NOMO-1 treated with DMSO at 0.1 percent for 48 hours (cell line): ENCODE measurements around the gene KDM4C.
"Not testable (repeated sequence)": the region's sequence is repeated elsewhere in the genome, so short reads cannot be mapped to it uniquely, and the experiment has no call there.

Experiments
- DNase-seq: peaks from one replicate; lab custom pipeline; 2025; ENCODE audit not compliant: unreplicated experiment; lab: John Stamatoyannopoulos, UW

Gene KDM4C

GRCh38 chr9:6764011-6764410, 6.2 kb downstream of the KDM4C start:
- DNase-seq: no peak

- no peak for DNase-seq
These were observed 6.8 kb downstream of the KDM4C start for GRCh38 chr9:6764523-6764922.

DNA sequence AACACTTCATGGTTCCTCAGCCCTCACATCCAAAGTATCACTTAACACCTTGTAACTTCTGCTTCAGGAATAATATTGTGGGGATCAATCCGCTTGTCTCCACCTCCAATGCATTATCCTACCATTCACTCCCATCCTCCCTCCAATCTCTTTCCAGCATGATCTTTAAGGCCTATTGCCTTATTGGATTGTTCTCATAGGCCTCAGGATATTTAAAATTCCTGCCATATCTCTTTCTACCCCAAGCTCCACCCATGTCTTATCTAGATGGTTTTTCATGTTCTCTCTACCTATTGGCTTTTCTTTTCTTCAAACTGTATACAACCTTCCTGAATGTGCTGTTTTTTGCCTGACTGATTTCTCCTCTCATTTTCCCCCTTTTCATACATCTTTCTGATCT, 7.2 kb downstream of the KDM4C start:
- DNase-seq: no peak

GRCh38 chr9:6765396-6765795, 7.6 kb downstream of the KDM4C start:
- DNase-seq: no peak

GRCh38 chr9:6766606-6767005, 8.8 kb downstream of the KDM4C start:
- no peak for DNase-seq

GRCh38 chr9:6768587-6768986, 10.8 kb downstream of the KDM4C start:
- DNase-seq: not testable (repeated sequence)

DNA sequence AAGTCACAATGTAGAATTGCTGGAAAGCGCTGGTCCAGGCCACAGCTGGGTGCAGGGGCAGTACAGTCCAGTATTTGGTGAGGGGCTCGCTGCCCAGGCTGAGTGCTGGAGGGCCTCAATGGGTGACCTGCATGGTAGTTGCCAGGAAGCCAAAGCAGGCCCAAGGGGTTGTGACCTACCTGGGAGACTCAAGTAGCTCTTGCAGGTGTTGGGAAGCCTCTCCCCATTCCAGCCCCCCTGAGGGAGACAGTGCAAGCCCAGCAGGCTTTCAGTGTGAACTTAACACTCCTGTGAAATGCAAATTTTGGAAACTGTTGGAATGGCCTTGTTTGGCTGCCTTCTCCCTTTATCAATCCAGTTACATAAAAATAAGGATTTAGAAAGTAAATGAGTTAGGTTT, 13.9 kb downstream of the KDM4C start:
- DNase-seq: no peak

- no peak for DNase-seq
These were observed 19.6 kb downstream of the KDM4C start for GRCh38 chr9:6777213-6777902.

DNA sequence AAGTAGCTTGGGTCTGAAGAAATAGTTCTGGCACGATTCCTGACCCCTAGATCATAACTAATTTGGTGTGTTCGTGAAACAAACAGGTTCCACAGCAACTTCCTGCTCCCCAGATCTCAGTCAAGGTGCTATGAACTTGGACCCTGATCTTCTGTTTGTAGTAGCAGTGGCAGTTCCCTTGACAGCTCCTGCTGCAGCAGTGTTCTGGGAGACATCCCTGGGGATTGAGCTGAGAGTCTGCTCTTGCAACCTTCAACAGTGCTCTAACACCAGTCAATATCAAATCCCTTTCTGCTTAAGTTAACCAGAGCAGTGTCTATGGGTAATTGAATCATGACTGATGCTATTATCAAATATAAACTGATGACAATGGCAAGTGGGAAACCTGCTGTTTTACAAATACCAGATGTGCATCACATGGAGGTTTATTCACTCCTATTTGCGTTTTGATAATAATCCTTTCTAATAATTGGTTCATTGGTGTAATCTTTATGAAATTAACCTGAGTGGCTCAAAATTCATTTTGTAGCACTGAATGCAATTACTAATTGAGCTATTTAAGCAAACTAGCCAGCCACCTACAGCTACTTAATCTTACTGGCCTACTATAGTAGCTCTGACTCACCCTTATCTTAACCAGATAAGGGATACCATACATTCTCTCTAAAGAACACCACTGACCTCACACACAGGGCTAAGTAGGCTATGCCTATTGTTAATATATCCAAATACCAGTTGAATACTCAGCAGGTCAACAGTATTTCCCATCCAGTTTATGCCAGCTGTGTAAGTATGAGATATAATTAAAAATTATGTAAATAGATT, 21.9 kb downstream of the KDM4C start:
- DNase-seq: no peak

GRCh38 chr9:6780690-6781089, 22.9 kb downstream of the KDM4C start:
- DNase-seq: no peak

- DNase-seq: no peak
These were observed 23.7 kb downstream of the KDM4C start for GRCh38 chr9:6781476-6781875.

- no peak for DNase-seq
These were observed 24.6 kb downstream of the KDM4C start for GRCh38 chr9:6782345-6782744.

GRCh38 chr9:6782981-6783380, 25.2 kb downstream of the KDM4C start:
- no peak for DNase-seq

DNA sequence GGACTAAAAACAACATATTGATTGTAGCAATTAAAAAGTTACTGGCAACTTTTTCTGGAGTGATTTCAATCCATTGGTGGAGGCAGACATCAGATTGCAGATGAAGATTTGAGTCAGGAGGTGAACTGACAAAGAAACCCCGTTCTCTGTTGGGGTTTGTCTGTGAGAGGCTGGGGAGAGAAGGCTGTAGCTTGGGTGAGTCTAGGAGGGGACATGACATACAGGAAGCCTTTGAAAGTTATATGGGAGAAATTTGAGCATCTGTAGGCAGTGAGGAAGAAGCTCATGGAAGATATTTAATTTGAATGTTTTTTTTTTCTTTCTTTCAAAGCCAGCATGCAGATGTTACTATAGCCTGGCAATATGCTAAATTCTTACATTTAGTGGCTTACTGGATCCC, 26.0 kb downstream of the KDM4C start:
- no peak for DNase-seq

DNA sequence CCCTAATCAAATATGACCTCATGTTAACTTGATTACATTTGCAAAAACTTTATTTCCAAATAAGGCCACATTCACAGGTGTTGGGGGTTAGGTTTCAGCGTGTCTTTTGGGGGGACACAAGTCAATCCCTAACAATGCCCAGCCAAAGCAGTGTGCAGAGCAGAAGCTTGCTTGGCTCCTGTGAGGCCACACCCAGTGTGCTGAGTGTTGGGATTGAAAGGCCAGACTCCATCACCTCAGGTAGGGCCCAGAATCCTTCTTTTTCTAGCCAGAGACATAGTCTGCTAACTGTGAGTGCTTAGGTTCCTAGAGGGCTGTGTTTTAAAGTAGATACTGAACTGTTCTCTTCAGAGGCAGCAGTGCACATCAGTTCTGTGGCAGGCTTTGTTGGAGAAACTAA, 27.9 kb downstream of the KDM4C start:
- DNase-seq: no peak

GRCh38 chr9:6787793-6788161, 30.0 kb downstream of the KDM4C start:
- DNase-seq: no peak

DNA sequence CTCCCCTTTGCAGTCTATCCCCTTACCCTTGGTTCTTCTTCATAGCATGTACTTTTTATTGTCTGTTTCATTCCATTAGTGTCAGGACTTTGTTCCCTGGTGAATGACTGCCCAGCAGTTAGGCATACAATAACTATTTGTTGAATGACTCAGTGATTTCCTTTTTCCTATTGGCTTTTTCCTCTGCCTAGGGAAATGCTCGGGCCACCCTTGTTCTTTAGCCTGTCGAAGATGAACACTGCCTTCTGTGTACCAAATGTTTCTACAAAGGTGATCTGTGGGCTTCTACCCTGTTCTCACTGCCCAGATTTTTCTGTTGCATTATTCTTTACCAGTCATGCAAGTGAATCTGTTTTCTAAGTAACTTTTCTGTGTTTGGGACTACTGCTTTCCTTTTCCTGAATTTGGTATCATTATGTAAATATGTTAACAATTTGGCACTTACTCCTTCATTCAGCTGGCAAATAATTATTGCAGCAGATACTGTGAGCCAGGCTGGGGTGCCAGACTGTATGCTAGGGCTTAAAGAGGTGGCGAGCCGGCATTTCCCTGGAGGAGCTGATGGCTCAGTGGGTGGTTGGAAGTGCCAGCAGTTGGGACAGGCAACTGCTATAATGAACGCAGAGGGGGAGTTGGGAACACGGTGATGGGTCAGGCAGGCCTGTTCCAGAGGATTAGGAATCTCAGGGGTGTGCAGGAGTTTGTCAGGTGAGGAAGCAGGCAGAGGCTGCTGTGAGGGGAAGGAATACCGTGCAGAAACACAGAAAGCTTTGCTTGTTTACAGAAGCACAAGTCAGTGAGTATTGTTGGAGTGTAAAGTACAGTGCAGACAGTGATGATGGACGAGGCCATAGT, 30.6 kb downstream of the KDM4C start:
- DNase-seq: no peak

DNA sequence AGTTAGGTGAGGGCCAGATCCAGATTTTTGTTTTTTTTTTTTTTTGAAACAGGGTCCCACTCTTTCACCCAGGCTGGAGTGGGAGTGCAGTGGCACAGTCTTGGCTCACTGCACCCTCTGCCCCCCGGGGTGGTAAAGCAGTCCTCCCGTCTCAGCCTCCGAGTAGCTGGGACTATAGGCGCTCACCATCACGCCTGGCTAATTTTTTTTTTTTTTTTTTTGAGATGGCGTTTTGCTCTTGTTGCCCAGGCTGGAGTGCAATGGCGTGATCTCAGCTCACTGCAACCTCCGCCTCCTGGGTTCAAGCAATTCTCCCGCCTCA, 31.2 kb downstream of the KDM4C start:
- not testable (repeated sequence) for DNase-seq

DNA sequence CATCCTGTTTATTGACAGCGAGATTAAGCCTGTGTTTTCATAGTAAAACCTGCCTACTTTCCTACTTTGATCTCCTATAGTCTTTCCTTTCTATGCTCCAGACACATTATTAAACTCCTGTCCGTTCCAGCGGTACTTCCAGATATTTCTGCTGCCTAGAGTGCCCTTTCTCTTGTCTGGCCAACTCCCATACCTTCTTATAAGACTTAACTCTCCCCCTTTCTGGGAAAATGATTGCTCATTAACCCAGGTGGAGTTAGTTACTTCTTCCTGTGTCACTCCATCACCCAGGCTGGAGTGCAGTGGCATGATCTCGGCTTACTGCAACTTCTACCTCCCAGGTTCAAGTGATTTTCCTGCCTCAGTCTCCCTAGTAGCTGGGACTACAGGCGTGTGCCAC, 33.1 kb downstream of the KDM4C start:
- no peak for DNase-seq

DNA sequence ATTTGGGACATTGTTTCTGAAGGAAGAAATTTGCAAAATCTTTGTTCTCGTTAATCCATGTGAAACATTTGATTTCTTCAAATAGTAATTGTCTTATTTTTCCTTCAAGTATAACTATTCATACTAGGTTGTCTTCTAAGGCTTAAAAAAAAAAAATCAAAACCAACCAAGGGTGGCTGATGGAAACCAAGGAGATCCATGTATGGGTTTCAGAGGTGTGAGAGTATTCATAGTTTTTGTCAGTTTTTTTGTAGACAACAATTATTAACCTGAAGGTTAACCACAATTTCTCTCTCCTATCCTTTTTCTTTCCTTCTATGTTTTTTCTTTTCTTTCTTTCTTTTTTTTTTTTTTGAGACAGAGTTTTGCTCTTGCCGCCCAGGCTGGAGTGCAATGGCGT, 35.4 kb downstream of the KDM4C start:
- DNase-seq: no peak

GRCh38 chr9:6794936-6795335, 37.2 kb downstream of the KDM4C start:
- no peak for DNase-seq

GRCh38 chr9:6802926-6803325, 45.2 kb downstream of the KDM4C start:
- DNase-seq: no peak
